ENCODE data around the gene TNC. TPM values are rescaled to one million over a fixed set of nuclear protein-coding genes. Genes with fewer than 3 reads are reported as not detected.
A peak's percentile ranks its signal among the peaks of the same experiment; 100 is the strongest.

TNC gene
- polyA plus RNA-seq, 1 experiment, result 648 TPM

GRCh38 chr9:115152281-115152820 lies 34.4 kb upstream of the TNC start:
- CTCF ChIA-PET, result interaction anchor here (0.5 to 1.5 kb wide), 3 partner anchors 113 to 166 kb away, joined by 3 to 4 read pairs (median 3); no protein-coding TSS in a partner anchor
- no peak for TF ChIP-seq CTCF (IDR thresholded peaks at IDR 0.05; ENCODE audit: insufficient read depth, low read depth, low read length)

GRCh38 chr9:115148721-115149120 lies 30.8 kb upstream of the TNC start:
- no peak overlapping the region for H3K4me3 ChIP-seq (ENCODE audit: low read depth, low read length)
- H3K36me3 ChIP-seq (ENCODE audit: control insufficient read depth, insufficient read depth, low read length), result no peaks in the 10 kb centered on the region
- TF ChIP-seq CTCF (IDR thresholded peaks at IDR 0.05; ENCODE audit: insufficient read depth, low read depth, low read length), result no peak
- no peaks in the 10 kb centered on the region for H3K27me3 ChIP-seq (ENCODE audit: control insufficient read depth, insufficient read depth, low read length)
- CTCF ChIA-PET, result no interaction called here
- DNase-seq (ENCODE audit: low read depth), result no peak
- POLR2A ChIA-PET, result no interaction called here

More at GRCh38 chr9:115152281-115152820, 34.4 kb upstream of the TNC start:
- no peaks in the 10 kb centered on the region for H3K36me3 ChIP-seq (ENCODE audit: control insufficient read depth, insufficient read depth, low read length)
- H3K4me3 ChIP-seq (ENCODE audit: low read depth, low read length), result no peak overlapping the region
- no peaks in the 10 kb centered on the region for H3K27me3 ChIP-seq (ENCODE audit: control insufficient read depth, insufficient read depth, low read length)
- POLR2A ChIA-PET, result no interaction called here
- no peak for DNase-seq (ENCODE audit: low read depth)

- H3K4me3 ChIP-seq (ENCODE audit: low read depth, low read length), result no peak overlapping the region
- POLR2A ChIA-PET, result no interaction called here
- CTCF ChIA-PET, result interaction anchor here (0.9 kb wide), 2 partner anchors 49 to 51 kb away, joined by 3 read pairs; no protein-coding TSS in a partner anchor
These were observed 28.6 kb upstream of the TNC start for GRCh38 chr9:115146581-115147021.

GRCh38 chr9:115144706-115145105 lies 26.7 kb upstream of the TNC start:
- H3K36me3 ChIP-seq (ENCODE audit: control insufficient read depth, insufficient read depth, low read length), result no peaks in the 10 kb centered on the region
- H3K27me3 ChIP-seq (ENCODE audit: control insufficient read depth, insufficient read depth, low read length), result no peaks in the 10 kb centered on the region
- ChIA-PET CTCF (no interaction called here), POLR2A (interaction anchor here (0.6 kb wide), 1 partner anchor 10 kb away, joined by 3 read pairs; no protein-coding TSS in a partner anchor)
- no peak for DNase-seq (ENCODE audit: low read depth)
- no peak for TF ChIP-seq CTCF (IDR thresholded peaks at IDR 0.05; ENCODE audit: insufficient read depth, low read depth, low read length)
- H3K4me3 ChIP-seq (ENCODE audit: low read depth, low read length), result no peak overlapping the region

More at GRCh38 chr9:115146581-115147021, 28.6 kb upstream of the TNC start:
- Histone ChIP-seq H3K27me3 (ENCODE audit: control insufficient read depth, insufficient read depth, low read length) (no peaks in the 10 kb centered on the region), H3K36me3 (ENCODE audit: control insufficient read depth, insufficient read depth, low read length) (no peaks in the 10 kb centered on the region)
- peak; percentile 90 for DNase-seq (ENCODE audit: low read depth)
- no peak for TF ChIP-seq CTCF (IDR thresholded peaks at IDR 0.05; ENCODE audit: insufficient read depth, low read depth, low read length)

GRCh38 chr9:115143689-115144088 lies 25.7 kb upstream of the TNC start:
- ChIA-PET CTCF (no interaction called here), POLR2A (no interaction called here)
- DNase-seq (ENCODE audit: low read depth), result no peak
- no peaks in the 10 kb centered on the region for H3K36me3 ChIP-seq (ENCODE audit: control insufficient read depth, insufficient read depth, low read length)
- H3K27me3 ChIP-seq (ENCODE audit: control insufficient read depth, insufficient read depth, low read length), result no peaks in the 10 kb centered on the region
- no peak overlapping the region for H3K4me3 ChIP-seq (ENCODE audit: low read depth, low read length)
- TF ChIP-seq CTCF (IDR thresholded peaks at IDR 0.05; ENCODE audit: insufficient read depth, low read depth, low read length), result no peak

Measured in BJ (cell line).